Astrocyte of the cerebellum (primary cell): ENCODE results near the gene KCNK5.

Experiments
- DNase-seq: peaks from one replicate; pipeline ENCODE4 v3.0.0-alpha.2; 2011; ENCODE audit warnings: low read depth
- H3K4me3 ChIP-seq: 2 replicates; pipeline ENCODE4 v1.5.1; 2011; ENCODE audit warnings: mild to moderate bottlenecking, low read depth, low read length, moderate library complexity
- CTCF ChIP-seq: IDR thresholded peaks from 2 replicates; pipeline ENCODE4 v1.5.1; 2012; ENCODE audit warnings: low read length, low read depth, moderate library complexity, mild to moderate bottlenecking; ENCODE audit errors: missing control alignments
- in situ Hi-C: cut with HindIII; loops from 2 replicates; pipeline ENCODE4 v1.10.0; 2017; ENCODE audit warnings: low sequenced_read_pairs

KCNK5 gene

GRCh38 chr6:39249278-39249677 is 20.0 kb upstream of the KCNK5 start:
- in situ Hi-C loops = no loop called here
- no peak for DNase-seq
- no peak for TF ChIP-seq CTCF
- no peak overlapping the region for H3K4me3 ChIP-seq

- H3K4me3 ChIP-seq = no peak overlapping the region
- in situ Hi-C loops = no loop called here
- no peak for TF ChIP-seq CTCF
- no peak for DNase-seq
Observed at GRCh38 chr6:39247667-39248194, 18.5 kb upstream of the KCNK5 start.

GRCh38 chr6:39243809-39244208 is 14.5 kb upstream of the KCNK5 start:
- no peak for TF ChIP-seq CTCF
- no peak overlapping the region for H3K4me3 ChIP-seq
- DNase-seq = no peak
- in situ Hi-C loops = no loop called here

- H3K4me3 ChIP-seq = no peak overlapping the region
- in situ Hi-C loops = no loop called here
- no peak for TF ChIP-seq CTCF
- DNase-seq = no peak
Observed at GRCh38 chr6:39240155-39240757, 11.0 kb upstream of the KCNK5 start.

- no peak for TF ChIP-seq CTCF
- in situ Hi-C loops = no loop called here
- no peak for DNase-seq
- no peak overlapping the region for H3K4me3 ChIP-seq
Observed at GRCh38 chr6:39239527-39240154, 10.4 kb upstream of the KCNK5 start.

- in situ Hi-C loops = no loop called here
Observed at GRCh38 chr6:39236742-39237141, 7.5 kb upstream of the KCNK5 start.

More at GRCh38 chr6:39236742-39237141, 7.5 kb upstream of the KCNK5 start:
- no peak for TF ChIP-seq CTCF
- H3K4me3 ChIP-seq = no peak overlapping the region
- DNase-seq = no peak
